NCI-H2107 treated with DMSO at 0.1 percent for 48 hours (cell line): ENCODE data around the gene POLR2E.

Experiments
- DNase-seq: peaks from one replicate; lab custom pipeline; 2025; ENCODE audit not compliant: unreplicated experiment; lab: John Stamatoyannopoulos, UW

POLR2E gene

DNA sequence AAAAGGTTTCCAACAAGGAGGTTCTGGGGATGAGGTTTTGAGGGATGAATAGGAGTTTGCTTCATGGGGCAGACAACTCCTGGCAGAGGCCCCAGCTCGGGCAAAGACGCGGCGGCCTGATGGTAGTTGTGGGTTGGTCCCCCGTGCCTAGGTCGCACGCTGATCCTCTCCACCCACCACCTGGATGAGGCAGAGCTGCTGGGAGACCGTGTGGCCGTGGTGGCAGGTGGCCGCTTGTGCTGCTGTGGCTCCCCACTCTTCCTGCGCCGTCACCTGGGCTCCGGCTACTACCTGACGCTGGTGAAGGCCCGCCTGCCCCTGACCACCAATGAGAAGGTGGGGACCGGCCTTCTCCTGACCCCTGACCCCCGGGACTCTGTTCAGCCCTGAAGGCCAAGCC is 43.4 kb downstream of the POLR2E start:
- DNase-seq, result no peak

DNA sequence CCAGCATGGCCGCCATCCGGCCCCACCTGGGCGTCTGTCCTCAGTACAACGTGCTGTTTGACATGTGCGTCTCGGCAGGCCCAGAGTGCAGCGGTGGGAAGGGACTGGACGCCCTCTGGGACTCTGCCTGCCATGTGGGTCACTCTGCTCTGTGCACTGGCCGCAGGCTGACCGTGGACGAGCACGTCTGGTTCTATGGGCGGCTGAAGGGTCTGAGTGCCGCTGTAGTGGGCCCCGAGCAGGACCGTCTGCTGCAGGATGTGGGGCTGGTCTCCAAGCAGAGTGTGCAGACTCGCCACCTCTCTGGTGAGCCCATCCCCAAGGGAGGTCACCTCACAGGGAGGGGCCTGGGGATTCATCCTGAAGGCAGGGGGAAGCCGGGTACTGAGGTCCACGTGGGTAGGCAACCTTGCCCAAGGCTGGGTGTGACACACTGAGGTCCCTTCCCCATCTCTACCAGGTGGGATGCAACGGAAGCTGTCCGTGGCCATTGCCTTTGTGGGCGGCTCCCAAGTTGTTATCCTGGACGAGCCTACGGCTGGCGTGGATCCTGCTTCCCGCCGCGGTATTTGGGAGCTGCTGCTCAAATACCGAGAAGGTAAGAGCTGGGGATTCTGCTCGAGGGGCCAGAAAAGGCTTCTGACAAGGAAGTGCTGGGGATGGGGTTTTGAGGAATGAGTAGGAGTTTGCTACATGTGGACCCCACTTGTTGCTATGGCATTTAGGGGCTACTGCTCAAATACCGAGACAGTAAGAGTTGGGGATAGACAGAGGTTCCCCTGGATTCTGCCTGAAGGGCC is 44.0 kb downstream of the POLR2E start:
- DNase-seq, result no peak

DNA sequence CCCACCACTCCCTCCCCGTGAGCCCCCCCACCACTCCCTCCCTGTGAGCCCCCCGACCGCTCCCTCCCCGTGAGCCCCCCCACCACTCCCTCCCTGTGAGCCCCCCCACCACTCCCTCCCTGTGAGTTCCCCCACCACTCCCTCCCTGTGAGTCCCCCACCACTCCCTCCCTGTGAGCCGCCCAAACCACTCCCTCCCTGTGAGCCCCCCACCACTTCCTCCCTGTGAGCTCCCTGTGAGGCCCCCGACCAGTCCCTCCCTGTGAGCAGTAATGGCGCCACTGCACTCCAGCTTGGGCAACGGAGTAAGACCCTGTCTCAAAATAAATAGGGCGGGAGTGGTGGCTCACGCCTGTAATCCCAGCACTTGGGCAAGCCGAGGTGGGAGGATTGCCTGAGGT is 45.4 kb downstream of the POLR2E start:
- DNase-seq, result no peak

GRCh38 chr19:1049106-1049505 is 46.1 kb downstream of the POLR2E start:
- DNase-seq, result no peak

- DNase-seq, result no peak
These were observed 47.5 kb downstream of the POLR2E start for GRCh38 chr19:1047696-1048147.

DNA sequence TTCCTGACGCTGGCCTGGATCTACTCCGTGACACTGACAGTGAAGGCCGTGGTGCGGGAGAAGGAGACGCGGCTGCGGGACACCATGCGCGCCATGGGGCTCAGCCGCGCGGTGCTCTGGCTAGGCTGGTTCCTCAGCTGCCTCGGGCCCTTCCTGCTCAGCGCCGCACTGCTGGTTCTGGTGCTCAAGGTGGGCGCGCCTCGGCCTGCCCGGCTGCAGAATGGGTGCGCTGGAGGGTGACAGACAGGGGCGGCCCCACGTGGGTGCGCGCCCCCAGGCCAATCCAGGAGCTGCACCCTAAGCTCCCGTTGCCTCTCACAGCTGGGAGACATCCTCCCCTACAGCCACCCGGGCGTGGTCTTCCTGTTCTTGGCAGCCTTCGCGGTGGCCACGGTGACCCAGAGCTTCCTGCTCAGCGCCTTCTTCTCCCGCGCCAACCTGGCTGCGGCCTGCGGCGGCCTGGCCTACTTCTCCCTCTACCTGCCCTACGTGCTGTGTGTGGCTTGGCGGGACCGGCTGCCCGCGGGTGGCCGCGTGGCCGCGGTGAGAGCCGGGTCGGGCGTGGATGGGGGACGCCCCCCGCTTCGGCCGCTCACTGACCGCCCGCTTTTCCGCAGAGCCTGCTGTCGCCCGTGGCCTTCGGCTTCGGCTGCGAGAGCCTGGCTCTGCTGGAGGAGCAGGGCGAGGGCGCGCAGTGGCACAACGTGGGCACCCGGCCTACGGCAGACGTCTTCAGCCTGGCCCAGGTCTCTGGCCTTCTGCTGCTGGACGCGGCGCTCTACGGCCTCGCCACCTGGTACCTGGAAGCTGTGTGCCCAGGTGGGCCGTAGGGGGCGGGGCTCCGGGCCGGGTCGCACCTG is 48.1 kb downstream of the POLR2E start:
- DNase-seq, result no peak

- DNase-seq, result no peak
These were observed 49.0 kb downstream of the POLR2E start for GRCh38 chr19:1046117-1046626.

- DNase-seq, result no peak
These were observed 50.0 kb downstream of the POLR2E start for GRCh38 chr19:1045247-1045603.

DNA sequence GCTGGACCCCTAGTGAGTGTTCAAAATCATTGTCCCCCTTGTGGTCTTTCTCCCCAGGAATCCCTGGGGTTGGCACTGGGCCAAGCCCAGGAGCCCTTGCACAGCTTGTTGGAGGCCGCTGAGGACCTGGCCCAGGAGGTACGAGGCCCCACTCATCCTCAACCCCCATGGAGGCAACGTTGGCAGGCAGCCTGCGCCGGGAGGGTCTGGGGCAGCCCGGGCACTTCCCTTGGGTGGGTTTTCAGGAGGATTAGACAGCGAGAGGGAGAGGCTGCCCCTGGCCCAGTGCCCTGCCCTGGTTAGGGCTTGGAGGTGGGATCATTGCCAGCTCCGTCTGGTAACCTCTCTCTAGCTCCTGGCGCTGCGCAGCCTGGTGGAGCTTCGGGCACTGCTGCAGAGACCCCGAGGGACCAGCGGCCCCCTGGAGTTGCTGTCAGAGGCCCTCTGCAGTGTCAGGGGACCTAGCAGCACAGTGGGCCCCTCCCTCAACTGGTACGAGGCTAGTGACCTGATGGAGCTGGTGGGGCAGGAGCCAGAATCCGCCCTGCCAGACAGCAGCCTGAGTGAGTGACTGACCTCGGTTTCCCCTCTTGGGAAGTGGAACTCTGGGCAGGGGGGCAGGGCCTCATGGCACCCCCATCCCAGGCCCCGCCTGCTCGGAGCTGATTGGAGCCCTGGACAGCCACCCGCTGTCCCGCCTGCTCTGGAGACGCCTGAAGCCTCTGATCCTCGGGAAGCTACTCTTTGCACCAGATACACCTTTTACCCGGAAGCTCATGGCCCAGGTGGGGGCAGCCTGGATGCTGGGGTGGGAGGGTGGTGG is 52.3 kb downstream of the POLR2E start:
- DNase-seq, result no peak

DNA sequence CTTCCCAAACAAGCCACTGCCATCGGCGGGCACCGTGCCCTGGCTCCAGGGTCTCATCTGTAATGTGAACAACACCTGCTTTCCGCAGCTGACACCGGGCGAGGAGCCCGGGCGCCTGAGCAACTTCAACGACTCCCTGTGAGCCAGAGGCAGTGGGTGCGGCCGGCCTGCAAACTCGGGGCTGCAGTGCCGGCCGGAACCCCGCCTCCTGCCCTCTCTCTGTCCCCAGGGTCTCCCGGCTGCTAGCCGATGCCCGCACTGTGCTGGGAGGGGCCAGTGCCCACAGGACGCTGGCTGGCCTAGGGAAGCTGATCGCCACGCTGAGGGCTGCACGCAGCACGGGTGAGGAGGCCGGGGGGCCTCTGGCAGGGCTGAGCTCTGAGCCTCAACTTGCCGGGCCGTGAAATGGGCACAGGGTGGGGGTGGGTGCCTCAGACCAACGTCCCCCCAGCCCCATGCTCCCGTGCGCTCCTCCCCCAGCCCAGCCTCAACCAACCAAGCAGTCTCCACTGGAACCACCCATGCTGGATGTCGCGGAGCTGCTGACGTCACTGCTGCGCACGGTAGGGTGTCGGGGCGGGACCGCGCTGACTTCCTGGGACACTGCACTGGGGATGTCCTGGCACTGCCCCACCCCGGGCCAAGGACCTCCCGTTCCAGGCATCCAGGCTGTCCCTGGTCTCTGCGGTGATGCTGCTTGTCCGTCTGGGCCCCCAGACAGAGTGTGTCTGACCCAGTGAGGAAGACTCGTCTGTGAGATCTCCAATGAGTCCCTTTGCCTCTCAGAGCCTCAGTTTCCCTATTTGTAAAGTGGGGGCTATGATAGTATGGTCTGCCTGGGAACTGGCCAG is 53.1 kb downstream of the POLR2E start:
- DNase-seq, result peak; percentile 19

- DNase-seq, result no peak
These were observed 53.8 kb downstream of the POLR2E start for GRCh38 chr19:1041272-1041834.

DNA sequence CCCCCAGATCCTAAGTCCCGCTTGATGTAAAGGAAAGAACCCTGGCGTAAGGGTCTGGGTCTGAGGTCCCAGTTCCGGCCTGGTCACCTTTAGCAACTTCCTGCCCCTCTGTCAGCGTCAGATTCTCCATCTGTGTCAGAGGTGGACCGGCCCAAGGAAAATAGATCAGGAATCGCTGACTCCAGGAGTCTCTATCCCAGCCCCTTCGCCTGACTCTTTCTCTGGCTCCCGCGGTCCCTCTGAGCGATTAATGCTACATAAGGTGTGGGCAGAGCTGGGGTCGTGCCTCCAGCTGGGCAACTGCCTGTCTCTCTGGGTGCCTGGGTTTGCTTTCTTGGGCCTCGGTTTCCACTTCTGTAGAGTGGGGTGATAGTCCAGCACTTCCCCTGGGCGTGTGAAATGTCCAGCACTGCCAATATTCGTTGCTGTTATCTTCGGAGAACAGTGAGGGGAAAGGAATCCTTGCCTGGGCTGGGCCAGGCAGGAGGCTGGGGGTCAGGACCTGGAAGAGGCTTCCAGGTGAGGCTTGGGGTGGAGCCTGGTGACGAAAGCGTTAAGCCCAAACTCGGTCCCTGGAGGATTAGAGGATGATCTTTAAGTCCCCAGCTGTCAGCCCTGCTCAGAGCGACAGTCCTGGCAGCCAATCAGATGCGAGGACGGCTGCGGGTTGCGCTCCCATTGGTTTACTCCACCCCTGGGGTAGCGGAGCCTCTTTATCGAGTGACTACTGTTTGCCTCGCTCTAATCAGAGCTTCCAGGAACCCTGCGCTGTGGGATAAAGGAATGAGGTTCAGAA is 54.5 kb downstream of the POLR2E start:
- peak; percentile 77 for DNase-seq

DNA sequence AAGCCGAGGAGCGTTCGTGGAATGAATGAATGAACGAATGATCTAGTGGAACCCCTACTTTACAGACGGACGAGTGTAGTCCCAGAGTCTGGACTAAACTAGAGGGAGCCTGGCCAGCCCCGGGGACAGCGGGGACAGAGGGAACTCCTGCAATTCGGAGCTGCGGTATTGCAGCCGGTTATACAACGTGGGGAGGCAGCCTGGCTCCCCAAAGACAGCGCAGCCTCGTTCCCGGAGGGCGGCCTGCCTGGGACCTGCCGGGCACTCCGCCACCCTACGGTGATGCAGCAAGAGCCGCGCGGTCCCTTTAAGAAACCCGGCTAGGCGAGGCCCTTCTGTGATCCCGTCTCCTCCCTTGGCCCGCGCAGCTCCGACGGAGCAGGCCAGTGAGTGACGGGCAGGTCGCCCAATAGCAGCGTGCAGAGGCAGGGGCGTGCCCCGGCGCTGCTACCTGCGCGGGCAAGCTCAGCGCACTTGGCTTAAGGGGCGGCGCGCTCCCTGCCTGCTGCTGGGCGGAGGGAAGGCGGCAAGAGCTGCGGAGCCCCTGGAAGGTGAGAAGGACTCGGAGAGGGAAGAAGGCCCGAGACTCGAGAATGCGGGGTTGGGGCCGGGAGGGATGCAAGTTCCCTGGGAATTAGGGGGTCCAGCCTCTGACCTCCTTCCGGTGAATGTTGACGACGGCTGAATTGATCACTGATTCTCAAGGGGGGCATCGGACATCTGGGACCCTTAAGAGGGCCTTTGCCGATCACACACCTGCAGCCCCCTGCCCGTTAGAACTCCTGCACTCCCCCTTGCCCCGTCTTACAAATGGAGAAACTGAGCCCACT is 55.3 kb downstream of the POLR2E start, which contains the start of gene ABCA7:
TSS of gene ABCA7 (plus strand) at position 462 of the 830 bp plus-strand sequence. CDS start 1,255 bp downstream, outside the sequence.
- DNase-seq, result peak; percentile 90

- DNase-seq, result no peak
These were observed 56.1 kb downstream of the POLR2E start for GRCh38 chr19:1038978-1039645.

GRCh38 chr19:1037621-1038064 is 57.5 kb downstream of the POLR2E start:
- no peak for DNase-seq
